H9 (cell line): ENCODE measurements around the gene KCNE4. TPM values are rescaled to one million over a fixed set of nuclear protein-coding genes. Genes with fewer than 3 reads are reported as not detected.

Experiments used
- DNase-seq: peaks from one replicate; pipeline ENCODE4 v3.0.0-alpha.2; 2017
- H2AFZ ChIP-seq: one replicate; pipeline ENCODE4 v1.6.1; 2013; ENCODE audit warnings: mild to moderate bottlenecking, low read length, control low read depth, moderate library complexity
- H2AK5ac ChIP-seq: 2 replicates; pipeline ENCODE4 v1.6.1; 2013; ENCODE audit warnings: low read length, control low read depth, mixed read lengths; ENCODE audit not compliant: insufficient read length
- H2BK120ac ChIP-seq: one replicate; pipeline ENCODE4 v1.6.1; 2013; ENCODE audit warnings: low read depth, mild to moderate bottlenecking, low read length, control low read depth, inconsistent platforms; ENCODE audit not compliant: poor library complexity, severe bottlenecking
- H2BK12ac ChIP-seq: 2 replicates; pipeline ENCODE4 v1.6.1; 2013; ENCODE audit warnings: low read length, control low read depth, mixed read lengths, low read depth; ENCODE audit not compliant: insufficient read length
- H2BK15ac ChIP-seq: 2 replicates; pipeline ENCODE4 v1.6.1; 2013; ENCODE audit warnings: low read depth, low read length, control low read depth
- H2BK20ac ChIP-seq: one replicate; pipeline ENCODE4 v1.6.1; 2013; ENCODE audit warnings: low read depth, mild to moderate bottlenecking, low read length, control low read depth, inconsistent platforms; ENCODE audit not compliant: poor library complexity, severe bottlenecking
- H2BK5ac ChIP-seq: 2 replicates; pipeline ENCODE4 v1.6.1; 2013; ENCODE audit warnings: low read length, control low read depth, mixed read lengths; ENCODE audit not compliant: insufficient read length
- H3K14ac ChIP-seq: 2 replicates; pipeline ENCODE4 v1.6.1; 2013; ENCODE audit warnings: low read length, control low read depth; ENCODE audit not compliant: insufficient read depth
- H3K18ac ChIP-seq: 2 replicates; pipeline ENCODE4 v1.6.1; 2013; ENCODE audit warnings: low read depth, mild to moderate bottlenecking, mixed read lengths, low read length, control low read depth; ENCODE audit not compliant: insufficient read length
- H3K23ac ChIP-seq: 2 replicates; pipeline ENCODE4 v1.6.1; 2013; ENCODE audit warnings: low read length, control low read depth, mixed read lengths, low read depth; ENCODE audit not compliant: insufficient read length
- H3K23me2 ChIP-seq: 2 replicates; pipeline ENCODE4 v1.6.1; 2013; ENCODE audit warnings: low read depth, mild to moderate bottlenecking, mixed read lengths, low read length, control low read depth; ENCODE audit not compliant: insufficient read length, poor library complexity, severe bottlenecking
- H3K27ac ChIP-seq: 2 replicates; pipeline ENCODE4 v1.5.1; 2013; ENCODE audit warnings: low read length, control low read depth, mixed read lengths, low read depth; ENCODE audit not compliant: insufficient read length
- H3K27me3 ChIP-seq: 2 replicates; pipeline ENCODE4 v1.6.1; 2013; ENCODE audit warnings: low read length, control low read depth, inconsistent platforms; ENCODE audit not compliant: insufficient read depth
- H3K4ac ChIP-seq: 2 replicates; pipeline ENCODE4 v1.6.1; 2013; ENCODE audit warnings: low read depth, mild to moderate bottlenecking, control low read depth, inconsistent platforms, low read length, moderate library complexity
- H3K4me1 ChIP-seq: 2 replicates; pipeline ENCODE4 v1.6.1; 2013; ENCODE audit warnings: low read length, control low read depth, inconsistent platforms; ENCODE audit not compliant: insufficient read depth
- H3K4me2 ChIP-seq: 2 replicates; pipeline ENCODE4 v1.6.1; 2013; ENCODE audit warnings: low read length, control low read depth, mixed read lengths; ENCODE audit not compliant: insufficient read length, insufficient read depth
- H3K56ac ChIP-seq: 2 replicates; pipeline ENCODE4 v1.6.1; 2013; ENCODE audit warnings: low read depth, mild to moderate bottlenecking, mixed read lengths, low read length, control low read depth; ENCODE audit not compliant: insufficient read length
- H3K79me1 ChIP-seq: 2 replicates; pipeline ENCODE4 v1.6.1; 2013; ENCODE audit warnings: low read depth, mild to moderate bottlenecking, moderate library complexity, low read length, control low read depth, inconsistent platforms; ENCODE audit not compliant: insufficient read depth, poor library complexity, severe bottlenecking
- H3K79me2 ChIP-seq: 2 replicates; pipeline ENCODE4 v1.6.1; 2013; ENCODE audit warnings: low read length, control low read depth, inconsistent platforms; ENCODE audit not compliant: insufficient read depth
- H3K9ac ChIP-seq: 2 replicates; pipeline ENCODE4 v1.6.1; 2013; ENCODE audit warnings: low read length, control low read depth, mixed read lengths; ENCODE audit not compliant: insufficient read length; ENCODE audit errors: extremely low read depth
- H3K9me3 ChIP-seq: one replicate; pipeline ENCODE4 v1.6.1; 2013; ENCODE audit warnings: low read depth, low read length, inconsistent platforms; ENCODE audit not compliant: control insufficient read depth
- H3T11ph ChIP-seq: one replicate; pipeline ENCODE4 v1.6.1; 2013; ENCODE audit warnings: mild to moderate bottlenecking, low read length, control low read depth, inconsistent platforms
- H4K20me1 ChIP-seq: one replicate; pipeline ENCODE4 v1.6.1; 2013; ENCODE audit not compliant: control insufficient read depth, insufficient read length, insufficient read depth
- H4K5ac ChIP-seq: 2 replicates; pipeline ENCODE4 v1.6.1; 2013; ENCODE audit warnings: low read depth, mild to moderate bottlenecking, mixed read lengths, low read length, control low read depth; ENCODE audit not compliant: insufficient read length
- H4K8ac ChIP-seq: replicated peaks from 2 replicates; pipeline ENCODE4 v1.6.1; 2013; ENCODE audit warnings: low read length, control low read depth, mixed read lengths, low read depth; ENCODE audit not compliant: insufficient read length
- H4K91ac ChIP-seq: 2 replicates; pipeline ENCODE4 v1.6.1; 2013; ENCODE audit warnings: low read depth, mild to moderate bottlenecking, moderate library complexity, mixed read lengths, low read length, control low read depth; ENCODE audit not compliant: insufficient read length
- H3K27ac Mint-ChIP-seq, 3 experiments: 2 replicates in 2 of 3; 3 replicates in 1 of 3; pipeline ENCODE4 v1.8.0; 2020 to 2021; ENCODE audit warnings: mixed read lengths in 3 of 3, mild to moderate bottlenecking in 1 of 3, moderate library complexity in 1 of 3
- H3K27me3 Mint-ChIP-seq: 2 replicates; pipeline ENCODE4 v1.8.0; 2021; ENCODE audit warnings: low read depth, mild to moderate bottlenecking, moderate library complexity, mixed read lengths
- H3K36me3 Mint-ChIP-seq, 3 experiments: 2 replicates in 2 of 3; 3 replicates in 1 of 3; pipeline ENCODE4 v1.8.0; 2020 to 2021; ENCODE audit warnings: low read depth in 3 of 3, mixed read lengths in 3 of 3; ENCODE audit not compliant: insufficient read depth in 1 of 3
- H3K4me1 Mint-ChIP-seq, 2 experiments: 2 replicates each; pipeline ENCODE4 v1.8.0; 2020; ENCODE audit warnings: mixed read lengths in 2 of 2
- H3K4me3 Mint-ChIP-seq, 2 experiments: 2 replicates in 1 of 2; 3 replicates in 1 of 2; pipeline ENCODE4 v1.8.0; 2020 to 2021; ENCODE audit warnings: mild to moderate bottlenecking in 2 of 2, mixed read lengths in 2 of 2, moderate library complexity in 1 of 2
- H3K9me3 Mint-ChIP-seq, 2 experiments: 2 replicates in 1 of 2; 3 replicates in 1 of 2; pipeline ENCODE4 v1.8.0; 2020; ENCODE audit warnings: mild to moderate bottlenecking in 2 of 2, mixed read lengths in 2 of 2, moderate library complexity in 1 of 2
- WGBS: extraction: QIAGEN DNeasy Blood & Tissue Kit; methylation state at CpG from one replicate; pipeline ENCODE4 v1.1.7; 2013; ENCODE audit warnings: missing lambda C conversion rate, low lambda C conversion rate, mixed read lengths; ENCODE audit not compliant: insufficient read length; ENCODE audit errors: extremely low coverage; 5-methylcytosine and 5-hydroxymethylcytosine counted together
- total RNA-seq: library from RNA; stranded (reverse); gene quantifications from 2 replicates; pipeline ENCODE4 v1.2.1, GENCODE V29; 2021
- TF ChIP-seq, protein P1 (sequence below): fragments of 200-600 bp; sonication (generic); conservative IDR thresholded peaks from 3 replicates; pipeline ENCODE4 v1.8.0; 2021; ENCODE audit warnings: antibody characterized with exemption, mild to moderate bottlenecking

The KCNE4 gene
- total RNA-seq, 1 experiment from 2014 or later: 0.24 TPM

GRCh38 chr2:223026357-223027110 lies 25.5 kb upstream of the KCNE4 start:
- Histone ChIP-seq H4K91ac (no peak overlapping the region), H2AFZ (no peak overlapping the region), H2BK15ac (no peak overlapping the region), H3K4ac (no peak overlapping the region), H3K18ac (no peak overlapping the region), H3T11ph (no peak overlapping the region), H2BK20ac (no peak overlapping the region), H4K20me1 (no peaks in the 10 kb centered on the region), H2BK5ac (no peak overlapping the region), H2BK120ac (no peak overlapping the region), H3K79me1 (no peaks in the 10 kb centered on the region), H3K4me2 (no peak overlapping the region), H3K4me1 (0 out of 2 replicates have a peak, but pooled peaks cover 3% of the 10 kb centered on the region), H3K14ac (no peak overlapping the region), H3K79me2 (no peaks in the 10 kb centered on the region), H3K23me2 (no peaks in the 10 kb centered on the region), H3K27ac (no peak overlapping the region), H3K23ac (no peak overlapping the region), H3K56ac (no peak overlapping the region), H3K9me3 (peaks cover under 1% of the 10 kb centered on the region), H2AK5ac (no peak overlapping the region), H2BK12ac (no peak overlapping the region), H4K5ac (no peak overlapping the region), H4K8ac (no peak overlapping the region), H3K9ac (no peak overlapping the region), H3K27me3 (no peaks in the 10 kb centered on the region)
- peaks cover under 1 to 16% (median 6%) of the 10 kb centered on the region in 3 experiments; a peak in 6 of 7 replicates for H3K36me3 Mint-ChIP-seq
- H3K27me3 Mint-ChIP-seq: no peaks in the 10 kb centered on the region
- DNase-seq: no peak
- TF ChIP-seq, protein P1, sequence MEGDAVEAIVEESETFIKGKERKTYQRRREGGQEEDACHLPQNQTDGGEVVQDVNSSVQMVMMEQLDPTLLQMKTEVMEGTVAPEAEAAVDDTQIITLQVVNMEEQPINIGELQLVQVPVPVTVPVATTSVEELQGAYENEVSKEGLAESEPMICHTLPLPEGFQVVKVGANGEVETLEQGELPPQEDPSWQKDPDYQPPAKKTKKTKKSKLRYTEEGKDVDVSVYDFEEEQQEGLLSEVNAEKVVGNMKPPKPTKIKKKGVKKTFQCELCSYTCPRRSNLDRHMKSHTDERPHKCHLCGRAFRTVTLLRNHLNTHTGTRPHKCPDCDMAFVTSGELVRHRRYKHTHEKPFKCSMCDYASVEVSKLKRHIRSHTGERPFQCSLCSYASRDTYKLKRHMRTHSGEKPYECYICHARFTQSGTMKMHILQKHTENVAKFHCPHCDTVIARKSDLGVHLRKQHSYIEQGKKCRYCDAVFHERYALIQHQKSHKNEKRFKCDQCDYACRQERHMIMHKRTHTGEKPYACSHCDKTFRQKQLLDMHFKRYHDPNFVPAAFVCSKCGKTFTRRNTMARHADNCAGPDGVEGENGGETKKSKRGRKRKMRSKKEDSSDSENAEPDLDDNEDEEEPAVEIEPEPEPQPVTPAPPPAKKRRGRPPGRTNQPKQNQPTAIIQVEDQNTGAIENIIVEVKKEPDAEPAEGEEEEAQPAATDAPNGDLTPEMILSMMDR: no peak
- peaks cover 17 to 23% of the 10 kb centered on the region in 2 experiments for H3K4me1 Mint-ChIP-seq
- no peak overlapping the region; a peak in 1 of 7 replicates for H3K27ac Mint-ChIP-seq
- no CpG with 5 or more reads among the region's 5 CpGs for WGBS
- no peak overlapping the region for H3K4me3 Mint-ChIP-seq
- H3K9me3 Mint-ChIP-seq: peaks cover 11 to 15% of the 10 kb centered on the region in 2 experiments
